A673 (cell line): Measurements from ENCODE around the gene SLC15A4. TPM values are rescaled to one million over a fixed set of nuclear protein-coding genes. Genes with fewer than 3 reads are reported as not detected.

Source experiments
- BruUV-seq: library from RNA; stranded (reverse); fragments of 400-500 nt; replicated peaks from 2 replicates; lab custom pipeline; 2021; lab: Mats Ljungman, UMichigan
- CTCF ChIA-PET: fragments of 300-600 bp; sonication (Branson Sonifier 250); formaldehyde crosslinking; loops from one replicate; lab custom pipeline; 2022; ENCODE audit warnings: antibody characterized with exemption; lab: Charles Lee
- POLR2A ChIA-PET: fragments of 300-600 bp; sonication (Branson Sonifier 250); formaldehyde crosslinking; loops from one replicate; lab custom pipeline; 2022; ENCODE audit warnings: antibody characterized with exemption; ENCODE audit not compliant: low non-redundant PET; lab: Charles Lee
- DNase-seq: peaks from one replicate; pipeline ENCODE4 v3.0.0-alpha.2; 2015; ENCODE audit warnings: low spot score
- H3K27ac ChIP-seq: fragments of 200-600 bp; sonication (generic); 2 replicates; pipeline ENCODE4 v1.5.1; 2016; ENCODE audit warnings: mixed run types, low read depth, mild to moderate bottlenecking, mixed read lengths, antibody characterized with exemption, low read length; ENCODE audit not compliant: poor library complexity, severe bottlenecking
- H3K27me3 ChIP-seq: fragments of 200-600 bp; sonication (generic); replicated peaks from 2 replicates; pipeline ENCODE4 v1.6.1; 2017; ENCODE audit warnings: mixed run types, low read depth, mild to moderate bottlenecking, mixed read lengths, antibody characterized with exemption, low read length; ENCODE audit not compliant: insufficient read depth, poor library complexity
- H3K36me3 ChIP-seq: fragments of 200-600 bp; sonication (generic); 2 replicates; pipeline ENCODE4 v1.6.1; 2016; ENCODE audit warnings: mixed run types, mild to moderate bottlenecking, mixed read lengths, antibody characterized with exemption, low read length; ENCODE audit not compliant: insufficient read depth, poor library complexity, severe bottlenecking
- H3K4me1 ChIP-seq: fragments of 200-600 bp; sonication (generic); 2 replicates; pipeline ENCODE4 v1.6.1; 2017; ENCODE audit warnings: mixed run types, mild to moderate bottlenecking, mixed read lengths, antibody characterized with exemption, low read length; ENCODE audit not compliant: insufficient read depth, poor library complexity, severe bottlenecking
- H3K4me3 ChIP-seq: fragments of 200-600 bp; sonication (generic); 2 replicates; pipeline ENCODE4 v1.5.1; 2016; ENCODE audit warnings: low read depth, mixed run types, mild to moderate bottlenecking, mixed read lengths, low read length; ENCODE audit not compliant: poor library complexity, severe bottlenecking
- H3K9me3 ChIP-seq: fragments of 200-600 bp; sonication (generic); 2 replicates; pipeline ENCODE4 v1.6.1; 2016; ENCODE audit warnings: mixed run types, low read depth, mild to moderate bottlenecking, mixed read lengths, antibody characterized with exemption, low read length; ENCODE audit not compliant: poor library complexity, severe bottlenecking
- CTCF ChIP-seq: fragments of 300-800, 200-600 bp; sonication (generic); conservative IDR thresholded peaks from 2 replicates; pipeline ENCODE4 v1.5.1; 2017; ENCODE audit warnings: low read depth, mild to moderate bottlenecking, antibody characterized with exemption, low read length, moderate library complexity, mixed read lengths
- EZH2 ChIP-seq: fragments of 200-600 bp; sonication (generic); IDR thresholded peaks from 2 replicates; pipeline ENCODE4 v1.6.1; 2017; ENCODE audit warnings: borderline replicate concordance, low read depth, mild to moderate bottlenecking, mixed read lengths, antibody characterized with exemption, low read length; ENCODE audit not compliant: poor library complexity, severe bottlenecking
- intact Hi-C: fragments of 100-400 bp; cut with micrococcal nuclease; formaldehyde crosslinking; loops from one replicate; pipeline ENCODE4 v1.10.0; 2022; ENCODE audit not compliant: unreplicated experiment
- total RNA-seq: library from RNA; stranded (reverse); gene quantifications from 2 replicates; pipeline ENCODE4 v1.2.3, GENCODE V29; 2021

The SLC15A4 gene
- total RNA-seq, 1 experiment from 2014 or later, result 20.3 TPM

GRCh38 chr12:128867466-128867865 is 43.7 kb upstream of the SLC15A4 start:
- POLR2A ChIA-PET, result no interaction called here
- CTCF ChIA-PET, result no interaction called here
- Histone ChIP-seq H3K36me3 (no peaks in the 10 kb centered on the region), H3K4me1 (no peaks in the 10 kb centered on the region), H3K9me3 (no peaks in the 10 kb centered on the region), H3K27ac (no peak overlapping the region), H3K27me3 (no peaks in the 10 kb centered on the region), H3K4me3 (no peak overlapping the region)
- intact Hi-C loops, result no loop called here
- TF ChIP-seq CTCF (no peak), EZH2 (no peak)
- DNase-seq, result no peak
- BruUV-seq, result no TSS peak

- no peaks in the 10 kb centered on the region for H3K9me3 ChIP-seq
- CTCF ChIA-PET, result no interaction called here
- POLR2A ChIA-PET, result no interaction called here
- H3K4me1 ChIP-seq, result no peaks in the 10 kb centered on the region
- DNase-seq, result no peak
- intact Hi-C loops, result no loop called here
- H3K27ac ChIP-seq, result no peak overlapping the region
- no peaks in the 10 kb centered on the region for H3K36me3 ChIP-seq
- H3K4me3 ChIP-seq, result no peak overlapping the region
- TF ChIP-seq CTCF, result no peak
- no peak for TF ChIP-seq EZH2
- no TSS peak for BruUV-seq
- H3K27me3 ChIP-seq, result no peaks in the 10 kb centered on the region
Observed at GRCh38 chr12:128864516-128865186, 40.9 kb upstream of the SLC15A4 start.

- intact Hi-C loops, result no loop called here
- Histone ChIP-seq H3K27me3 (no peaks in the 10 kb centered on the region), H3K36me3 (no peaks in the 10 kb centered on the region), H3K4me1 (no peaks in the 10 kb centered on the region), H3K9me3 (no peaks in the 10 kb centered on the region), H3K27ac (no peak overlapping the region), H3K4me3 (no peak overlapping the region)
- TF ChIP-seq EZH2, result no peak
- no peak for TF ChIP-seq CTCF
- POLR2A ChIA-PET, result no interaction called here
- CTCF ChIA-PET, result no interaction called here
- no peak for DNase-seq
- BruUV-seq, result no TSS peak
Observed at GRCh38 chr12:128863957-128864356, 40.2 kb upstream of the SLC15A4 start.
